Activated CD8-positive, alpha-beta T cell treated with anti-CD3 and anti-CD28 coated beads, Interleukin-2, amount 10 ng/mL, durations not matched to agents 7 days and 5 days (primary cell): Measurements from ENCODE around the gene SIL1. TPM values are rescaled to one million over a fixed set of nuclear protein-coding genes. Genes with fewer than 3 reads are reported as not detected.
"Not testable (repeated sequence)": the region's sequence is repeated elsewhere in the genome, so short reads cannot be mapped to it uniquely, and the experiment has no call there.

Experiments
- ATAC-seq: fragments of 150-1000 bp; cut with Tn5 transposase; one replicate; pipeline ENCODE4 v1.10.0; 2021; ENCODE audit warnings: moderate library complexity
- CTCF ChIA-PET: fragments of 350-600 bp; sonication (Branson Sonifier 250); formaldehyde crosslinking; loops from one replicate; lab custom pipeline; 2021; ENCODE audit warnings: antibody characterized with exemption; lab: Charles Lee
- POLR2A ChIA-PET: fragments of 350-600 bp; sonication (Branson Sonifier 250); formaldehyde crosslinking; loops from one replicate; lab custom pipeline; 2021; ENCODE audit warnings: antibody characterized with exemption; lab: Charles Lee
- DNase-seq: peaks from one replicate; pipeline ENCODE4 v3.0.0-alpha.2; 2020
- H3K27ac Mint-ChIP-seq: one replicate; pipeline ENCODE4 v1.8.0; 2021; ENCODE audit warnings: mild to moderate bottlenecking, mixed read lengths
- H3K27me3 Mint-ChIP-seq: one replicate; pipeline ENCODE4 v1.8.0; 2021; ENCODE audit warnings: low read depth, mixed read lengths
- H3K36me3 Mint-ChIP-seq: one replicate; pipeline ENCODE4 v1.8.0; 2021; ENCODE audit warnings: low read depth, mixed read lengths
- H3K4me1 Mint-ChIP-seq: one replicate; pipeline ENCODE4 v1.8.0; 2021; ENCODE audit warnings: low read depth, mixed read lengths
- H3K4me3 Mint-ChIP-seq: one replicate; pipeline ENCODE4 v1.8.0; 2021; ENCODE audit warnings: mild to moderate bottlenecking, mixed read lengths
- H3K9me3 Mint-ChIP-seq: one replicate; pipeline ENCODE4 v1.8.0; 2022; ENCODE audit warnings: mixed read lengths; ENCODE audit not compliant: insufficient read depth
- total RNA-seq, 2 experiments: library from RNA; stranded (reverse); gene quantifications; one replicate each; pipeline ENCODE4 v1.2.3, GENCODE V29; 2021

Gene SIL1
- total RNA-seq, 2 experiments from 2014 or later: 15.6 to 18.2 TPM

- H3K27ac Mint-ChIP-seq, H3K27me3 Mint-ChIP-seq, H3K36me3 Mint-ChIP-seq, DNase-seq, H3K9me3 Mint-ChIP-seq, CTCF ChIA-PET, ATAC-seq, POLR2A ChIA-PET, H3K4me3 Mint-ChIP-seq, H3K4me1 Mint-ChIP-seq: not testable (repeated sequence)
Measured at GRCh38 chr5:139057045-139057939, 140.9 kb downstream of the SIL1 start.

DNA sequence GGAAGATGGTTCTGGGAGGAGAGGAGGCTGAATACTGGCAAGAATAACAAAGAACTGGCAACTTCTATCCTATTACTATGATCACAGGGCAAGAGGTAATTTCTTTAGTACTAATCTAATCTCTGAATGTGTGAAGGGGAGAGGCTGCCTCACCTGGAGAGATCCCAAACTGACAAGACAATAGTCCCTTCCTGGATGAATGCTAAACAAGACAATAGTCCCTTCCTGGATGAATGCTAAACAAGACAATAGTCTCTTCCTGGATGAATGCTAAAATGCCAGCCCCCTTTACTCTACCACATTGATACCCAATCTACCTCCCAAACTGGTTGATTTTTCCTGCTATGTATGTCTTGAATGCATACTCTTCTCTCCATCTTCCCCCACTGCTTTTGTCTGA, 145.2 kb downstream of the SIL1 start:
- Mint-ChIP-seq H3K36me3 (no peaks in the 10 kb centered on the region), H3K9me3 (no peaks in the 10 kb centered on the region), H3K4me1 (no peaks in the 10 kb centered on the region), H3K27me3 (no peaks in the 10 kb centered on the region), H3K27ac (no peak overlapping the region), H3K4me3 (no peak overlapping the region)
- ChIA-PET POLR2A (no interaction called here), CTCF (no interaction called here)
- no peak for DNase-seq
- ATAC-seq: no peak

DNA sequence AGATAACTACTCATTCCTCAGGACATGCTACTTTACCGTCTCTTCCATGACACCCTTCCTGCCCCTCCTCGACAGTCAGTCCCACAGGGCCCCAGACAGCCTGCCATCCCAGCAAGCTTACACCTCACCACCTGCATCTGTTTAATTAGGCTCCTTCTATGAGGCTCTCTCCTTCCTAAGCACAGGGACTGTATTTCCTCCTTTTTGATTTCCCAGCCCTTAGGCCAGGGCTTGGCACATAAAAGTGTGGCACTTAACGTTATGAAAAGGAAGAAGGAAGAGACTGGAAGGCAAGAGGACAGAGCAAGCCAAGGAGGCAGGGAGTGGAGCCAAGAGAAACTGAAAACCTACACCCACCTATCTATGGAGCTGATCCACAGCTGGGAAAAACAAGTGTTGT, 146.8 kb downstream of the SIL1 start:
- CTCF ChIA-PET: no interaction called here
- Mint-ChIP-seq H3K27ac (no peak overlapping the region), H3K27me3 (no peaks in the 10 kb centered on the region), H3K4me3 (no peak overlapping the region), H3K9me3 (no peaks in the 10 kb centered on the region), H3K36me3 (no peaks in the 10 kb centered on the region), H3K4me1 (no peaks in the 10 kb centered on the region)
- POLR2A ChIA-PET: no interaction called here
- ATAC-seq (no peak), DNase-seq (no peak)

GRCh38 chr5:139050432-139050831, 147.7 kb downstream of the SIL1 start:
- DNase-seq (no peak), ATAC-seq (no peak)
- Mint-ChIP-seq H3K27me3 (no peaks in the 10 kb centered on the region), H3K4me1 (no peaks in the 10 kb centered on the region), H3K36me3 (no peaks in the 10 kb centered on the region), H3K4me3 (no peak overlapping the region), H3K27ac (no peak overlapping the region), H3K9me3 (no peaks in the 10 kb centered on the region)
- CTCF ChIA-PET: no interaction called here
- POLR2A ChIA-PET: no interaction called here

DNA sequence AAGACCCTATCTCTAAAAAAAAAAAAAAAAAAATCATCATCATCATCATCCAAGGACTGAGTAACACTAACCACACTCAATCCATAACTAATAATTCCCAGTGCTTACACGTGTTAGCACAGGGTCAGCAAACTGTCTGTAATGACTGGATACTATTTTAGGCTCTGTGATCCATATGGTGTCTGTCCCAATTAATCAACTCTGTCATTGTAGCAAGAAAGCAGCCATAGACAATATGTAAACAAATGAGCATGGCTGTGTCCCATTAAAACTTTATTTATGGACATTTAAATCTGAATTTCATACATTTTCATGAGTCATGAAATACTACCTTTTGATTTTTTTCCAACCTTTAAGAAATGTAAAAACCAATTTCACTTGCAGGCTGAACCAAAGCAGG, 148.4 kb downstream of the SIL1 start:
- Mint-ChIP-seq H3K36me3 (no peaks in the 10 kb centered on the region), H3K4me3 (no peak overlapping the region), H3K4me1 (no peaks in the 10 kb centered on the region), H3K27ac (no peak overlapping the region), H3K9me3 (no peaks in the 10 kb centered on the region), H3K27me3 (no peaks in the 10 kb centered on the region)
- ATAC-seq: no peak
- DNase-seq: no peak
- CTCF ChIA-PET: no interaction called here
- POLR2A ChIA-PET: no interaction called here

DNA sequence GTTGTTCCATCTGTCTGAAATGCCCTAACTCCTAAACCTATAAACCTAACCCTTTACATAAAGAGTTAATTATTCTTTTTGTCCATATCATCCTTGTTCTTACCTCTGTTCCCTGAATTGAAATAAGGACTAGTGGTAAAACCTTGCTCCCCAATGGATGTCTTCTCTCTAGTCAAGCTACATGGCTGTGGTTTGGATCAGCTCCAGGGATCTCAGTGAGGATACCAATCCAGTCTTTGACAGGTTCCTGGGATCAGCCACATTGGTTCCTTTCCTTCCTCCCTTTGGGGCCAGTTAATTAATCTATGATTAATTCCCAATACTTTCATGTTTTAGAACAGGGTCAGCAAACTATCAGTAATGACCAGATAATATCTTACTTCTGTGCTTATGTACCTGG, 151.6 kb downstream of the SIL1 start:
- POLR2A ChIA-PET: no interaction called here
- H3K27me3 Mint-ChIP-seq: no peaks in the 10 kb centered on the region
- H3K4me3 Mint-ChIP-seq: no peak overlapping the region
- CTCF ChIA-PET: no interaction called here
- no peak for DNase-seq
- no peaks in the 10 kb centered on the region for H3K4me1 Mint-ChIP-seq
- H3K27ac Mint-ChIP-seq: no peak overlapping the region
- H3K9me3 Mint-ChIP-seq: no peaks in the 10 kb centered on the region
- no peak for ATAC-seq
- H3K36me3 Mint-ChIP-seq: no peaks in the 10 kb centered on the region

DNA sequence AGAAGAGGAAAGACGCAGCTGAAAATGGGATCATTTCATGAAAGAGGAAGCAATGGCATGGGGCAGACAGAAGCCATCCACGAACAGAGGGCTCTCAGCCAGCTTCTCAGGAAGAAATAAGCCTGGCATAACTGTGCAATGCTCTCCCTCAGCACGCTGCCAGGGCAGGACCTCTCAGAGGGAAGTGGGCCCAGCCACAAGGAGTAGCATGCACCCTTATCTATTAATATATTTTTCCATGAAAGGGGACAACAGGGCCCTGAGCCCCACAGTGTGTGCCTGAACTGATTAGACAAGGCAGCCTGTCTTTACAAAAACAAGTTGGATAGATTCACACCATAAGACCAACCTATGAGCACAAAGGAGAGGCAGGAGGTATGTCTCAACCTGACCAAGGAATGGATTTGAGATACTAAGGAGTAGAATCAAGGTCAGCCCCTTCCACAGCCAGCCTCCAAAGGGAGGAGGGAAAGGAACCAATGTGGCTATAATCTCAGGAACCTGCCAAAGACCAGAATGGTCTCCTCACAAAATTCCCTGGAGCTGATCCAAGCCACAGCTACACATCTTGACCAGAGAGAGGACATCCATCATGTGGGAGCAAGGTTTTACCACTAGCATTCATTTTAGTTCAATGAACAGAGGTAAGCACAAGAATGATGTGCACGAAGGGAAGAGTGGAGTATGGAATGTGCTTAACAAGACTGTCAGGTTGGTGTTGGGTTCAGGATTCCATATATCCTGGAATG, 154.8 kb downstream of the SIL1 start:
- POLR2A ChIA-PET: no interaction called here
- Mint-ChIP-seq H3K36me3 (no peaks in the 10 kb centered on the region), H3K27me3 (no peaks in the 10 kb centered on the region), H3K27ac (no peak overlapping the region), H3K4me3 (no peak overlapping the region), H3K4me1 (no peaks in the 10 kb centered on the region), H3K9me3 (no peaks in the 10 kb centered on the region)
- DNase-seq: no peak
- CTCF ChIA-PET: no interaction called here
- no peak for ATAC-seq

GRCh38 chr5:139040081-139040480, 158.1 kb downstream of the SIL1 start:
- no peak for DNase-seq
- no peak overlapping the region for H3K27ac Mint-ChIP-seq
- no peaks in the 10 kb centered on the region for H3K4me1 Mint-ChIP-seq
- no peaks in the 10 kb centered on the region for H3K9me3 Mint-ChIP-seq
- peaks cover 6% of the 10 kb centered on the region for H3K36me3 Mint-ChIP-seq
- POLR2A ChIA-PET: no interaction called here
- CTCF ChIA-PET: no interaction called here
- no peaks in the 10 kb centered on the region for H3K27me3 Mint-ChIP-seq
- ATAC-seq: no peak
- no peak overlapping the region for H3K4me3 Mint-ChIP-seq

- no peak for ATAC-seq
- no peaks in the 10 kb centered on the region for H3K4me1 Mint-ChIP-seq
- CTCF ChIA-PET: no interaction called here
Measured at GRCh38 chr5:139038613-139039305, 159.4 kb downstream of the SIL1 start.

DNA sequence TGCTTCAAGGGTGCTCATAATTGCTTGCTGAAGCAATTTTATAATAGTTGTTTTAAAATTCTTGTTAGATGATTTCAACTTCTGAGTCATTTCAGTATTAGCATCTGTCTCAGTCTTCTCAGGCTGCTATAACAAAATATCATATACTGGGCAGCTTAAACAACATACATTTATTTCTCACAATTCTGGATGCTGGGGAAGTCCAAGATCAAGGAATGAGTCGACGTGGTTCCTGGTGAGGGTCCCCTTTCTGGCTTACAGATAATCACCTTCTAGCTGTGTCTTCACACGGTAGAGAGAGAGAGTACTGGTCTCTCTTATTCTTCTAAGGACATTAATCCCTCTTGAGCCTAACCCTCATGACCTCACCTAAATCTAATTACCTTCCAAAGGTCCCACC, 160.4 kb downstream of the SIL1 start:
- no peaks in the 10 kb centered on the region for H3K4me1 Mint-ChIP-seq
- H3K36me3 Mint-ChIP-seq: peaks cover 6% of the 10 kb centered on the region
- H3K27me3 Mint-ChIP-seq: no peaks in the 10 kb centered on the region
- DNase-seq (no peak), ATAC-seq (no peak)
- H3K4me3 Mint-ChIP-seq: no peak overlapping the region
- no peaks in the 10 kb centered on the region for H3K9me3 Mint-ChIP-seq
- ChIA-PET POLR2A (no interaction called here), CTCF (no interaction called here)
- no peak overlapping the region for H3K27ac Mint-ChIP-seq

More at GRCh38 chr5:139038613-139039305, 159.4 kb downstream of the SIL1 start:
- POLR2A ChIA-PET: interaction anchor here (0.7 kb wide), 1 partner anchor 44 kb away, joined by 3 read pairs; no protein-coding TSS in a partner anchor
- H3K27ac Mint-ChIP-seq: no peak overlapping the region
- H3K4me3 Mint-ChIP-seq: no peak overlapping the region
- H3K27me3 Mint-ChIP-seq: no peaks in the 10 kb centered on the region
- DNase-seq: no peak
- H3K36me3 Mint-ChIP-seq: peaks cover 6% of the 10 kb centered on the region
- no peaks in the 10 kb centered on the region for H3K9me3 Mint-ChIP-seq

DNA sequence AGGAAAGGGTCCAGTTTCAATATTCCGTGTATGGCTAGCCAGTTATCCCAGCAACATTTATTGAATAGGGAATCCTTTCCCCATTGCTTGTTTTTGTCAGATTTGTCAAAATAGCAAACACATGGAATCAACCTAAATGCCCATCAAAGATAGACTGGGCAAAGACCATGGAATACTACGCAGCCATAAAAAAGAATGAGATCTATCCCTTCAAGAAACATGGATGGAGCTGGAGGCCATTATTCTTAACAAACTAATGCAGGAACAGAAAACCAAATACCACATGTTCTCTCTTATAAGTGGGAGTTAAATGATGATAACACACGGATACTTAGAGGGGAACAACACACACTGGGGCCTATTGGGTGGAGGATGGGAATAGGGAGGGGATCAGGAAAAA, 161.8 kb downstream of the SIL1 start:
- H3K36me3 Mint-ChIP-seq, H3K9me3 Mint-ChIP-seq, H3K27me3 Mint-ChIP-seq, CTCF ChIA-PET, H3K4me3 Mint-ChIP-seq, H3K4me1 Mint-ChIP-seq, ATAC-seq, POLR2A ChIA-PET, H3K27ac Mint-ChIP-seq, DNase-seq: not testable (repeated sequence)

- DNase-seq (no peak), ATAC-seq (no peak)
- H3K36me3 Mint-ChIP-seq: no peaks in the 10 kb centered on the region
- H3K4me3 Mint-ChIP-seq: no peak overlapping the region
- no peaks in the 10 kb centered on the region for H3K27me3 Mint-ChIP-seq
- no peaks in the 10 kb centered on the region for H3K9me3 Mint-ChIP-seq
- CTCF ChIA-PET: interaction anchor here (1.0 to 1.8 kb wide), 2 partner anchors 224 to 945 kb away, joined by 3 to 6 read pairs; no protein-coding TSS in a partner anchor
- H3K4me1 Mint-ChIP-seq: peaks cover 15% of the 10 kb centered on the region
- POLR2A ChIA-PET: no interaction called here
- no peak overlapping the region for H3K27ac Mint-ChIP-seq
Measured at GRCh38 chr5:139027150-139027549, 171.0 kb downstream of the SIL1 start.
